Measurements from ENCODE around the gene ENOX1.

DNA sequence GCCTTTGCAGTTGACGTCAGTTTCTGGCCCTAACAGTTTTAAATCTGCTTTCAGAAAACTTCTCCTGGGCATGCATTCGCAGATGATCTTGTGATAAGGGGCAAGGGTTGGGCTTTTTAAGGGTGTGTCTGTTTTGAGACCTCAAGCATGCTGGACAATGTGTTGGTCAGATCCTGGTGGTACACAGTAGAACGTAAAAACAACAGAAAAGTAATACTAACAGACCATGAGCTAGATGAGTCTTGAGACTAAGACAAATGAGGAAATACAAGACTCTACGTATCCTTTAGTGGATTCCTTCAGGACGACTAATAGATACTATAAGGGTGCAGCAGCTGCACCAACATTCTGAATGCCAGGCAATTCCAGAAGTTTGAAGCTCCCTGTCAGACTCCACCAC is 525.8 kb downstream of the ENOX1 start:
- no peak for TF ChIP-seq BHLHE40 (IDR thresholded peaks at IDR 0.05; ENCODE audit: low read depth, low read length)
- TF ChIP-seq HOXA7 (CRISPR knock-in tag; IDR thresholded peaks at IDR 0.05): no peak
- TF ChIP-seq, protein P1, sequence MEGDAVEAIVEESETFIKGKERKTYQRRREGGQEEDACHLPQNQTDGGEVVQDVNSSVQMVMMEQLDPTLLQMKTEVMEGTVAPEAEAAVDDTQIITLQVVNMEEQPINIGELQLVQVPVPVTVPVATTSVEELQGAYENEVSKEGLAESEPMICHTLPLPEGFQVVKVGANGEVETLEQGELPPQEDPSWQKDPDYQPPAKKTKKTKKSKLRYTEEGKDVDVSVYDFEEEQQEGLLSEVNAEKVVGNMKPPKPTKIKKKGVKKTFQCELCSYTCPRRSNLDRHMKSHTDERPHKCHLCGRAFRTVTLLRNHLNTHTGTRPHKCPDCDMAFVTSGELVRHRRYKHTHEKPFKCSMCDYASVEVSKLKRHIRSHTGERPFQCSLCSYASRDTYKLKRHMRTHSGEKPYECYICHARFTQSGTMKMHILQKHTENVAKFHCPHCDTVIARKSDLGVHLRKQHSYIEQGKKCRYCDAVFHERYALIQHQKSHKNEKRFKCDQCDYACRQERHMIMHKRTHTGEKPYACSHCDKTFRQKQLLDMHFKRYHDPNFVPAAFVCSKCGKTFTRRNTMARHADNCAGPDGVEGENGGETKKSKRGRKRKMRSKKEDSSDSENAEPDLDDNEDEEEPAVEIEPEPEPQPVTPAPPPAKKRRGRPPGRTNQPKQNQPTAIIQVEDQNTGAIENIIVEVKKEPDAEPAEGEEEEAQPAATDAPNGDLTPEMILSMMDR (IDR thresholded peaks at IDR 0.05): no peak
- no peak for TF ChIP-seq RAD21 (conservative IDR thresholded peaks at IDR 0.05 in 1 of 2, IDR thresholded peaks at IDR 0.05 in 1 of 2)
- no peak for TF ChIP-seq FOSL2 (IDR thresholded peaks at IDR 0.05)
- TF ChIP-seq FOSL2 (CRISPR knock-in tag; IDR thresholded peaks at IDR 0.05): no peak
- no peak for TF ChIP-seq RCOR1 (IDR thresholded peaks at IDR 0.05; ENCODE audit: low read depth, low read length)
- no peak for TF ChIP-seq EP300 (IDR thresholded peaks at IDR 0.05)
- TF ChIP-seq, protein P2, sequence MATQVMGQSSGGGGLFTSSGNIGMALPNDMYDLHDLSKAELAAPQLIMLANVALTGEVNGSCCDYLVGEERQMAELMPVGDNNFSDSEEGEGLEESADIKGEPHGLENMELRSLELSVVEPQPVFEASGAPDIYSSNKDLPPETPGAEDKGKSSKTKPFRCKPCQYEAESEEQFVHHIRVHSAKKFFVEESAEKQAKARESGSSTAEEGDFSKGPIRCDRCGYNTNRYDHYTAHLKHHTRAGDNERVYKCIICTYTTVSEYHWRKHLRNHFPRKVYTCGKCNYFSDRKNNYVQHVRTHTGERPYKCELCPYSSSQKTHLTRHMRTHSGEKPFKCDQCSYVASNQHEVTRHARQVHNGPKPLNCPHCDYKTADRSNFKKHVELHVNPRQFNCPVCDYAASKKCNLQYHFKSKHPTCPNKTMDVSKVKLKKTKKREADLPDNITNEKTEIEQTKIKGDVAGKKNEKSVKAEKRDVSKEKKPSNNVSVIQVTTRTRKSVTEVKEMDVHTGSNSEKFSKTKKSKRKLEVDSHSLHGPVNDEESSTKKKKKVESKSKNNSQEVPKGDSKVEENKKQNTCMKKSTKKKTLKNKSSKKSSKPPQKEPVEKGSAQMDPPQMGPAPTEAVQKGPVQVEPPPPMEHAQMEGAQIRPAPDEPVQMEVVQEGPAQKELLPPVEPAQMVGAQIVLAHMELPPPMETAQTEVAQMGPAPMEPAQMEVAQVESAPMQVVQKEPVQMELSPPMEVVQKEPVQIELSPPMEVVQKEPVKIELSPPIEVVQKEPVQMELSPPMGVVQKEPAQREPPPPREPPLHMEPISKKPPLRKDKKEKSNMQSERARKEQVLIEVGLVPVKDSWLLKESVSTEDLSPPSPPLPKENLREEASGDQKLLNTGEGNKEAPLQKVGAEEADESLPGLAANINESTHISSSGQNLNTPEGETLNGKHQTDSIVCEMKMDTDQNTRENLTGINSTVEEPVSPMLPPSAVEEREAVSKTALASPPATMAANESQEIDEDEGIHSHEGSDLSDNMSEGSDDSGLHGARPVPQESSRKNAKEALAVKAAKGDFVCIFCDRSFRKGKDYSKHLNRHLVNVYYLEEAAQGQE (IDR thresholded peaks at IDR 0.05): no peak
- no peak for TF ChIP-seq POLR2A (IDR thresholded peaks at IDR 0.05; ENCODE audit: low read length)
- no peak for TF ChIP-seq GATA3 (IDR thresholded peaks at IDR 0.05; ENCODE audit: borderline replicate concordance)
